GM06990 (cell line): ENCODE measurements around the gene APOA4.

Source experiments
- DNase-seq: peaks from one replicate; pipeline ENCODE4 v3.0.0-alpha.2; 2011; ENCODE audit not compliant: insufficient read length; ENCODE audit errors: extremely low read depth
- H3K27me3 ChIP-seq: replicated peaks from 2 replicates; pipeline ENCODE4 v1.6.0; 2011; ENCODE audit warnings: low read length; ENCODE audit not compliant: control insufficient read depth, insufficient read depth
- H3K36me3 ChIP-seq: 2 replicates; pipeline ENCODE4 v1.5.1; 2011; ENCODE audit warnings: low read length; ENCODE audit not compliant: control insufficient read depth, insufficient read depth
- H3K4me3 ChIP-seq: replicated peaks from 2 replicates; pipeline ENCODE4 v1.5.1; 2011; ENCODE audit warnings: low read depth, mild to moderate bottlenecking, control low read depth, low read length
- TF ChIP-seq, protein P1 (sequence below): IDR thresholded peaks from 2 replicates; pipeline ENCODE4 v1.5.1; 2011; ENCODE audit warnings: low read length, control low read depth, mild to moderate bottlenecking, inconsistent platforms; ENCODE audit not compliant: insufficient read depth, poor library complexity, severe bottlenecking

Gene APOA4

DNA sequence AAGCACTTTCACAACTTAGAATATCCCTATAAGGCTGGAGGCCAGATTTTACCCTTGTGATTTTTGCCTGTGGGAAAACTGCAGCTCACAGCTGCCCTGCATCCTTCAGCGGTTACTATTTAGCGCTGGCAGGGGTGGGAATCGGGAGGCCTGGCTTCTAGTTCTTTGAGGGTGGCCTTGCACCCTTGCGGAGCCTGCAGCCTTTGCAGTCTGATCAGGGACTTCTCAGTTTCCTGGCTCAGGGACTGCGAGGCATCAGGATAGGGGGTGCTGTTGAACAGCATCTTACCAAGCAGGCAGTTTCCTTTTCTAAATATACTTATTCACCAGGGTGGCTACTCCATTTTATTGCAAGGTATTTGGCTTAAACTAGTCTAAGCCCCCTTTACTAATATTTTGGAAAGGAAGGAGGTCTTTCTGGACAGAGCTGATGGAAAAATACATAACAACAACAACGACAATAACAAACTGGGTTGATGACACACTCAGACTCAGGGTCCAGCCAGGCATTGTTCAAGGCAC lies 17.2 kb upstream of the APOA4 start:
- TF ChIP-seq, protein P1, sequence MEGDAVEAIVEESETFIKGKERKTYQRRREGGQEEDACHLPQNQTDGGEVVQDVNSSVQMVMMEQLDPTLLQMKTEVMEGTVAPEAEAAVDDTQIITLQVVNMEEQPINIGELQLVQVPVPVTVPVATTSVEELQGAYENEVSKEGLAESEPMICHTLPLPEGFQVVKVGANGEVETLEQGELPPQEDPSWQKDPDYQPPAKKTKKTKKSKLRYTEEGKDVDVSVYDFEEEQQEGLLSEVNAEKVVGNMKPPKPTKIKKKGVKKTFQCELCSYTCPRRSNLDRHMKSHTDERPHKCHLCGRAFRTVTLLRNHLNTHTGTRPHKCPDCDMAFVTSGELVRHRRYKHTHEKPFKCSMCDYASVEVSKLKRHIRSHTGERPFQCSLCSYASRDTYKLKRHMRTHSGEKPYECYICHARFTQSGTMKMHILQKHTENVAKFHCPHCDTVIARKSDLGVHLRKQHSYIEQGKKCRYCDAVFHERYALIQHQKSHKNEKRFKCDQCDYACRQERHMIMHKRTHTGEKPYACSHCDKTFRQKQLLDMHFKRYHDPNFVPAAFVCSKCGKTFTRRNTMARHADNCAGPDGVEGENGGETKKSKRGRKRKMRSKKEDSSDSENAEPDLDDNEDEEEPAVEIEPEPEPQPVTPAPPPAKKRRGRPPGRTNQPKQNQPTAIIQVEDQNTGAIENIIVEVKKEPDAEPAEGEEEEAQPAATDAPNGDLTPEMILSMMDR, result peak; percentile 13
- no peaks in the 10 kb centered on the region for H3K27me3 ChIP-seq
- H3K4me3 ChIP-seq, result no peak overlapping the region
- DNase-seq, result no peak
- peaks cover 9% of the 10 kb centered on the region for H3K36me3 ChIP-seq

DNA sequence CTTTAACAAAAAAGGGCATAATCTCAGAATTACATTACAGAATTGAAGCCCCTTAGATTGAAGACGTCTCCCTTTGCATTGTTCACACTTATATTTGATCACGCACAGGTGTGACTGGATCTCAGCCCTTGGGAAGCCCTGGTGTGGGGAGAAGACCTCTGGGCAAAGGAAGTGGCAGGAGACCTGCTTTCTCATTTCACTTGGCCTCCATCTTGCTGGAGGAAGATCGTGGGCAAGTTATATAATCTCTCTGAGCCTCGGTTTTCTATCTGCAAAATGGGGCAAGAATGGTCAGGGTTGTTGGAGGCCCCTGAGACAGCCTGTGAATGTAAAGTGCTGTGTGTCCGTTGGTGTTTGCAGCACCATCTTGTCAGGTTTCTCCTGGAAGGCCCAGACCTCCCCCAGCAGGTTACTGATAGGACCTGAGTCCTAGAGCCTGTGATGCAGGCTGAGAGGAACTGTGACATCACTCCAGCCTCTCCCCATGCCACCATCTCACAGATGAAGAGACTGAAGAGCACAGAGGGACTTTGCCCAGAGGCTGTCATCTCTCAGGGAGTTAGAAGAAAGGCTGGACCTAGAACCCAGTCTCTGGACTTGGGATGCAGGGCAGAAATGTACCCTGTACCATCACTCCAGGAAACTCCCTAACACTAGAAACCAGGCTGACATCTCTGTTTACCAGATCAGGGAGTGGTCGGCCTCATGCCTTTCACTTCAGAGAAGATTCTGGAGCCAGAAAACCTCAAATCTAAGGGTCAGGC lies 15.4 kb upstream of the APOA4 start:
- no peak for DNase-seq
- TF ChIP-seq, protein P1, result no peak
- Histone ChIP-seq H3K4me3 (no peak overlapping the region), H3K36me3 (peaks cover 3% of the 10 kb centered on the region), H3K27me3 (no peaks in the 10 kb centered on the region)

DNA sequence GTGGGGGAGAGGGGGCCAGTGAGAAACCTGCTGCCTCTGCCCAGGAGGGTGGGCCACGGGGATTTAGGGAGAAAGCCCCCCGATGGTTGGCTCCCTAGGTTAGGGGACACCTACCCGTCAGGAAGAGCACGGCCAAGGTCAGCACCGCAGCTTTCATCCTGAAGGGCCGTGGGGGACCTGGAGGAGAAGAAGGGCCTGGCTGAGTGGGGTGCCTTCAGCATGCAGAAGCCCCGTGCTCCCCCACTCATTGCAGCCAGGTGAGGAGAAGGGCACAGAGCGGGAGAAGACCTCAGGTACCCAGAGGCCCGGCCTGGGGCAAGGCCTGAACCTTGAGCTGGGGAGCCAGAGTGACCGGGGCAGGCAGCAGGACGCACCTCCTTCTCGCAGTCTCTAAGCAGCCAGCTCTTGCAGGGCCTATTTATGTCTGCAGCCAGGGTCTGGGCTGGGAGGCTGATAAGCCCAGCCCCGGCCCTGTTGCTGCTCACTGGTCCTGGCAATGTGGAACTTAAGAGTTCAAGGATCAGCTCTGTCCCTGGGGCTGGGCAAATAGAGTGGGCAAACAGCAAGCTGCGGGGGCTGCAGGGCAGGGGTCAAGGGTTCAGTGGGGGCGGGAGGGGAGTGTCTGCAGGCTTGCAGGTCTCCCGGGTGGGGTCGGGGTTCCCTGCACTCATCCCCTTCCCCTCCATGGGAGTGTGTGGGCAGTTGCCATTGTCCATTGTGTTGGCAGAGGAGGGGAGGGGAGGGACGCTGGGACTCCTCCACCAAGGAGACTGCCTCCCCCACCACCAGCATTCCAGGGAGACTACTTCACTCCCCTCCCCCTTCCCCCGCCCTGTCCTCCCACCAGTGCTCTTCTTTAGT lies 14.4 kb upstream of the APOA4 start, which contains the start of gene APOA1:
APOA1 (minus strand) TSS at position 392 of the 861 bp plus-strand sequence; CDS start at position 157, 235 bp downstream.
- no peaks in the 10 kb centered on the region for H3K36me3 ChIP-seq
- no peaks in the 10 kb centered on the region for H3K27me3 ChIP-seq
- no peak for DNase-seq
- no peak within 1 kb of the TSS for H3K4me3 ChIP-seq
- TF ChIP-seq, protein P1, result no peak

DNA sequence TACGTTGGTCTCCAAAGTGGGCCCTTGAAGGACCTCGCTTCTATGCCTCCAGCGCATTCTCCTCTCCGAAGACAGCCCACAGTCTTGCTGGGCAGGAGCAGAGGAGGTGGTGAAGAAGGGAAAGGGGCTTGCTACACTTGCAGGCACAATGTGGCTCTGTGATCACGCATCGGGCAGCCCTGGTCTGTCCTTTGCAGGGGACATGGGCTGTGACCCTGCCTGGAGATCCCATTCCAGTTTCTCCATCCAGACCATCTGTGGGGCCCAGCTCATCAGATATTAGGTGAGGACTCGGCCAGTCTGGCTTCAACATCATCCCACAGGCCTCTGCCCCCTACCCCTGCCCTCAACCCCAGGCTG lies 13.5 kb upstream of the APOA4 start:
- DNase-seq, result no peak
- Histone ChIP-seq H3K4me3 (no peak overlapping the region), H3K36me3 (no peaks in the 10 kb centered on the region), H3K27me3 (no peaks in the 10 kb centered on the region)
- TF ChIP-seq, protein P1, result no peak

DNA sequence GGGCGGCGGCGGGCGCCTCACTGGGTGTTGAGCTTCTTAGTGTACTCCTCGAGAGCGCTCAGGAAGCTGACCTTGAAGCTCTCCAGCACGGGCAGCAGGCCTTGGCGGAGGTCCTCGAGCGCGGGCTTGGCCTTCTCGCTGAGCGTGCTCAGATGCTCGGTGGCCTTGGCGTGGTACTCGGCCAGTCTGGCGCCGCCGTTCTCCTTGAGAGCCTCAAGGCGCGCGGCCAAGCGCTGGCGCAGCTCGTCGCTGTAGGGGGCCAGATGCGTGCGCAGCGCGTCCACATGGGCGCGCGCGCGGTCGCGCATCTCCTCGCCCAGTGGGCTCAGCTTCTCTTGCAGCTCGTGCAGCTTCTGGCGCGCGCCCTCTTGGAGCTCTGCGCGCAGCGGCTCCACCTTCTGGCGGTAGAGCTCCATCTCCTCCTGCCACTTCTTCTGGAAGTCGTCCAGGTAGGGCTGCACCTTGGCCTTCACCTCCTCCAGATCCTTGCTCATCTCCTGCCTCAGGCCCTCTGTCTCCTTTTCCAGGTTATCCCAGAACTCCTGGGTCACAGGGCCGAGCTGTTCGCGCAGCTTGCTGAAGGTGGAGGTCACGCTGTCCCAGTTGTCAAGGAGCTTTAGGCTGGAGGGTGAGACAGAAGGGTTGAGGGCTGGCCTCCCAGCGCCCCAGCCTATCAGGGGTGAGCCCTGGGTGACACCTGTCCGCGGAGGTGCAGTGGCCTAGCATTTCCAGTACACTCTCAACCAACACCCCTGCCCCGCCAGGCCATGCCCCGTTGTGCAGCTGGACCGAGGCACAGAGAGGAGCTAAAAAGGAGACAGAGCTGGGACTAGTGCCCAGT lies 12.9 kb upstream of the APOA4 start:
- Histone ChIP-seq H3K4me3 (peak overlapping the region; percentile 44), H3K27me3 (no peaks in the 10 kb centered on the region), H3K36me3 (no peaks in the 10 kb centered on the region)
- TF ChIP-seq, protein P1, result peak; percentile 80
- DNase-seq, result peak; percentile 97
